ENCODE results near the gene SGCD.
A peak's percentile ranks its signal among the peaks of the same experiment; 100 is the strongest.

Gene SGCD

GRCh38 chr5:156363861-156364260, 36.9 kb downstream of the SGCD start:
- ATAC-seq: no peak

GRCh38 chr5:156366521-156366920, 39.6 kb downstream of the SGCD start:
- no peak for ATAC-seq

GRCh38 chr5:156367597-156367996, 40.6 kb downstream of the SGCD start:
- no peak for ATAC-seq

GRCh38 chr5:156375895-156376495, 49.0 kb downstream of the SGCD start:
- no peak for ATAC-seq

- no peak for ATAC-seq
Observed at GRCh38 chr5:156376751-156377150, 49.8 kb downstream of the SGCD start.

GRCh38 chr5:156378159-156378558, 51.2 kb downstream of the SGCD start:
- no peak for ATAC-seq

GRCh38 chr5:156379206-156379605, 52.2 kb downstream of the SGCD start:
- no peak for ATAC-seq

- ATAC-seq: no peak
Observed at GRCh38 chr5:156380848-156381247, 53.9 kb downstream of the SGCD start.

GRCh38 chr5:156383510-156384265, 56.7 kb downstream of the SGCD start:
- no peak for ATAC-seq

GRCh38 chr5:156385416-156385815, 58.5 kb downstream of the SGCD start:
- no peak for ATAC-seq

- ATAC-seq: no peak
Observed at GRCh38 chr5:156386976-156387375, 60.0 kb downstream of the SGCD start.

GRCh38 chr5:156387391-156387790, 60.4 kb downstream of the SGCD start:
- no peak for ATAC-seq

GRCh38 chr5:156388233-156388632, 61.3 kb downstream of the SGCD start:
- no peak for ATAC-seq

GRCh38 chr5:156391139-156391538, 64.2 kb downstream of the SGCD start:
- ATAC-seq: no peak

GRCh38 chr5:156393980-156394379, 67.0 kb downstream of the SGCD start:
- ATAC-seq: no peak

GRCh38 chr5:156394642-156395305, 67.8 kb downstream of the SGCD start:
- no peak for ATAC-seq

- ATAC-seq: no peak
Observed at GRCh38 chr5:156395306-156395675, 68.3 kb downstream of the SGCD start.

GRCh38 chr5:156396063-156396829, 69.3 kb downstream of the SGCD start:
- no peak for ATAC-seq

- ATAC-seq: no peak
Observed at GRCh38 chr5:156396830-156397081, 69.8 kb downstream of the SGCD start.

- no peak for ATAC-seq
Observed at GRCh38 chr5:156399323-156399722, 72.4 kb downstream of the SGCD start.

- ATAC-seq: no peak
Observed at GRCh38 chr5:156400231-156400986, 73.4 kb downstream of the SGCD start.

GRCh38 chr5:156401804-156402203, 74.8 kb downstream of the SGCD start:
- ATAC-seq: no peak

GRCh38 chr5:156402387-156402921, 75.5 kb downstream of the SGCD start:
- ATAC-seq: peak; percentile 95 to 96
